ENCODE data around the gene COX7A2L.

COX7A2L gene

DNA sequence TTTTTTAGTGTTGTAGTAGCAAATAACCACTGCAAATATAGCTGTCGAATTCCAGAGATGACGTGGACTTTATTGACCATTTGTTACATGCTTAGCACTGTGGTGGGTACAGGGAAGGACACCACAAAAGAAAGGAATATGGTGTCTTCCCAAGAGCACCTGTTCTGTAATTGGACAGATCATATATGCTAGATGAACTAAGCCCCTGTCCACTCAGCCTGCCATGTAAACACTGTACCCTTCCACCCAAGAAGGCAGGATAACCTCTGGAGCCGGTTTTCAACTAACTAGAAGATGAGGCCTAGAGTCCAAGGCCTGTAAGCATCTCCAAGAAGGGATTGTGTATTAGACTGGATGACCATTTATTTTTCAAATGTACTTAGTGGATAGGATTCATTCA, 44.1 kb downstream of the COX7A2L start:
- Histone ChIP-seq H3K4me1 (ENCODE audit: insufficient read depth, insufficient read length) (no peaks in the 10 kb centered on the region), H3K4me3 (ENCODE audit: insufficient read length, low read depth) (no peak overlapping the region), H3K9ac (ENCODE audit: insufficient read length, low read depth) (no peak overlapping the region), H3K36me3 (ENCODE audit: insufficient read depth, insufficient read length, low read length) (peaks cover 32% of the 10 kb centered on the region), H3K27me3 (ENCODE audit: insufficient read depth, insufficient read length) (no peaks in the 10 kb centered on the region), H3K9me3 (ENCODE audit: insufficient read depth, low read length) (no peaks in the 10 kb centered on the region)
- TF ChIP-seq YY1 (IDR thresholded peaks at IDR 0.05; ENCODE audit: insufficient read depth, insufficient read length) = no peak
- TF ChIP-seq ZNF274 (IDR thresholded peaks at IDR 0.05; ENCODE audit: low read depth, low read length) = no peak
- no peak for TF ChIP-seq SUZ12 (IDR thresholded peaks at IDR 0.05; ENCODE audit: extremely low read depth, insufficient read depth, insufficient read length)
- DNase-seq (ENCODE audit: low read depth, low spot score) = no peak

DNA sequence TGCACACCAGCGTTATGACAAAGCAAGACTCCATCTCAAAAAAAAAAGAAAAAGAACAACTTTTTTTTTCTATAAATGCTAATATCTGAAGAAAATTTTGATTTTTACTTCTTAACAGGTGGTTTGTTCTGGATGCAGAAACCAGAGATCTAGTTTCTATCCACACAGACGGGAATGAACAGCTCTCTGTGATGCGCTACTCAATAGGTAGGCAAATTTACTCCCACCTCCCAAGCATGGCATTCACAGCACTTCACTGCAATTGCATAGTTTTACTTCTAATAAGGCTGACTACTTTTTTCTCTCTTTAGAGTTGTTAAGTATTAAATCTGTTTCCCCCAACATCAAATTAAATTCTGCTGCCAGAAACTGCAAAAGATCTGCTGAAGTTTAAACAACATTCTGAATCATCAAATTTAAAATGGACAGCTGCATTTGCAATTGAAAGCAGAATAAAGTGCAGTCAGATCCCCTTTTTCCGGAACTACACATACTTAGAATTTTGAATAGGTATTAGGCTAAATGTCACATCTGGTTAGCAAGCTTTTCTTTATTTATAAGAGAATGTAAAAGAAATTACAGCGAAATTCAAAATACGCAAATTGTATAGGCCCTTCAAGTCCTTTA, 45.1 kb downstream of the COX7A2L start:
- H3K4me3 ChIP-seq (ENCODE audit: insufficient read length, low read depth) = no peak overlapping the region
- H3K9ac ChIP-seq (ENCODE audit: insufficient read length, low read depth) = no peak overlapping the region

GRCh38 chr2:42314892-42315468, 46.0 kb downstream of the COX7A2L start:
- H3K9ac ChIP-seq (ENCODE audit: insufficient read length, low read depth) = no peak overlapping the region
- no peaks in the 10 kb centered on the region for H3K27me3 ChIP-seq (ENCODE audit: insufficient read depth, insufficient read length)
- DNase-seq (ENCODE audit: low read depth, low spot score) = no peak

More for the DNA sequence above, 45.1 kb downstream of the COX7A2L start:
- TF ChIP-seq ZNF274 (IDR thresholded peaks at IDR 0.05; ENCODE audit: low read depth, low read length) (no peak), YY1 (IDR thresholded peaks at IDR 0.05; ENCODE audit: insufficient read depth, insufficient read length) (no peak), SUZ12 (IDR thresholded peaks at IDR 0.05; ENCODE audit: extremely low read depth, insufficient read depth, insufficient read length) (no peak)
- Histone ChIP-seq H3K4me1 (ENCODE audit: insufficient read depth, insufficient read length) (no peaks in the 10 kb centered on the region), H3K27me3 (ENCODE audit: insufficient read depth, insufficient read length) (no peaks in the 10 kb centered on the region), H3K36me3 (ENCODE audit: insufficient read depth, insufficient read length, low read length) (peaks cover 36% of the 10 kb centered on the region), H3K9me3 (ENCODE audit: insufficient read depth, low read length) (no peaks in the 10 kb centered on the region)
- DNase-seq (ENCODE audit: low read depth, low spot score) = no peak

GRCh38 chr2:42312106-42312505, 48.9 kb downstream of the COX7A2L start:
- Histone ChIP-seq H3K27me3 (ENCODE audit: insufficient read depth, insufficient read length) (no peaks in the 10 kb centered on the region), H3K4me3 (ENCODE audit: insufficient read length, low read depth) (no peak overlapping the region), H3K9ac (ENCODE audit: insufficient read length, low read depth) (no peak overlapping the region), H3K4me1 (ENCODE audit: insufficient read depth, insufficient read length) (no peaks in the 10 kb centered on the region), H3K36me3 (ENCODE audit: insufficient read depth, insufficient read length, low read length) (peaks cover 19% of the 10 kb centered on the region), H3K9me3 (ENCODE audit: insufficient read depth, low read length) (no peaks in the 10 kb centered on the region)
- TF ChIP-seq YY1 (IDR thresholded peaks at IDR 0.05; ENCODE audit: insufficient read depth, insufficient read length) = no peak
- no peak for TF ChIP-seq ZNF274 (IDR thresholded peaks at IDR 0.05; ENCODE audit: low read depth, low read length)
- no peak for TF ChIP-seq SUZ12 (IDR thresholded peaks at IDR 0.05; ENCODE audit: extremely low read depth, insufficient read depth, insufficient read length)
- DNase-seq (ENCODE audit: low read depth, low spot score) = no peak

More at GRCh38 chr2:42314892-42315468, 46.0 kb downstream of the COX7A2L start:
- Histone ChIP-seq H3K4me1 (ENCODE audit: insufficient read depth, insufficient read length) (no peaks in the 10 kb centered on the region), H3K36me3 (ENCODE audit: insufficient read depth, insufficient read length, low read length) (peaks cover 35% of the 10 kb centered on the region), H3K4me3 (ENCODE audit: insufficient read length, low read depth) (no peak overlapping the region), H3K9me3 (ENCODE audit: insufficient read depth, low read length) (no peaks in the 10 kb centered on the region)
- TF ChIP-seq YY1 (IDR thresholded peaks at IDR 0.05; ENCODE audit: insufficient read depth, insufficient read length) (no peak), ZNF274 (IDR thresholded peaks at IDR 0.05; ENCODE audit: low read depth, low read length) (no peak), SUZ12 (IDR thresholded peaks at IDR 0.05; ENCODE audit: extremely low read depth, insufficient read depth, insufficient read length) (no peak)

GRCh38 chr2:42310007-42310515, 51.0 kb downstream of the COX7A2L start:
- H3K4me3 ChIP-seq (ENCODE audit: insufficient read length, low read depth) = no peak overlapping the region
- H3K4me1 ChIP-seq (ENCODE audit: insufficient read depth, insufficient read length) = no peaks in the 10 kb centered on the region
- H3K9ac ChIP-seq (ENCODE audit: insufficient read length, low read depth) = no peak overlapping the region
- TF ChIP-seq ZNF274 (IDR thresholded peaks at IDR 0.05; ENCODE audit: low read depth, low read length) (no peak), YY1 (IDR thresholded peaks at IDR 0.05; ENCODE audit: insufficient read depth, insufficient read length) (no peak), SUZ12 (IDR thresholded peaks at IDR 0.05; ENCODE audit: extremely low read depth, insufficient read depth, insufficient read length) (no peak)
- DNase-seq (ENCODE audit: low read depth, low spot score) = no peak
- H3K9me3 ChIP-seq (ENCODE audit: insufficient read depth, low read length) = no peaks in the 10 kb centered on the region
- peaks cover 13% of the 10 kb centered on the region for H3K36me3 ChIP-seq (ENCODE audit: insufficient read depth, insufficient read length, low read length)
- no peaks in the 10 kb centered on the region for H3K27me3 ChIP-seq (ENCODE audit: insufficient read depth, insufficient read length)

DNA sequence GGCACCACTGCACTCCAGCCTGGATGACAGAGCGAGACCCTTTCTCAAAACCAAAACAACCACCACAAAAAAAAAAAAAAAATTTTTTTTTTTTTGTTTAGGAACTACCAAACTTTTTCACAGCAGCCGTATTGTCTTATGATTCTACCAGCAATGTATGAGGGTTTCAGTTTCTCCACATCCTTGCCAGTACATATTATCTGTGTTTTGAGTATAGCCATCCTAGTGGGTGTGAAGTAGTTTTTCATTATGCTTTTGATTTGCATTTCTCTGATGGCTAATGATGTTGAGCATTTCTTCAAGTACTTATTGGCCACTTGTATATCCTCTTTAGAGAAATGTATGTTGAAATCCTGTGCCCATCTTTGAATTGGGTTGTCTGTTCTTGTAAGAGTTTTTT, 51.7 kb downstream of the COX7A2L start:
- Histone ChIP-seq H3K4me1 (ENCODE audit: insufficient read depth, insufficient read length) (no peaks in the 10 kb centered on the region), H3K9ac (ENCODE audit: insufficient read length, low read depth) (no peak overlapping the region), H3K9me3 (ENCODE audit: insufficient read depth, low read length) (no peaks in the 10 kb centered on the region), H3K4me3 (ENCODE audit: insufficient read length, low read depth) (no peak overlapping the region), H3K36me3 (ENCODE audit: insufficient read depth, insufficient read length, low read length) (peaks cover 16% of the 10 kb centered on the region), H3K27me3 (ENCODE audit: insufficient read depth, insufficient read length) (no peaks in the 10 kb centered on the region)
- no peak for DNase-seq (ENCODE audit: low read depth, low spot score)
- TF ChIP-seq YY1 (IDR thresholded peaks at IDR 0.05; ENCODE audit: insufficient read depth, insufficient read length) (no peak), ZNF274 (IDR thresholded peaks at IDR 0.05; ENCODE audit: low read depth, low read length) (no peak), SUZ12 (IDR thresholded peaks at IDR 0.05; ENCODE audit: extremely low read depth, insufficient read depth, insufficient read length) (no peak)

- Histone ChIP-seq H3K27me3 (ENCODE audit: insufficient read depth, insufficient read length) (no peaks in the 10 kb centered on the region), H3K4me1 (ENCODE audit: insufficient read depth, insufficient read length) (no peaks in the 10 kb centered on the region), H3K4me3 (ENCODE audit: insufficient read length, low read depth) (no peak overlapping the region), H3K36me3 (ENCODE audit: insufficient read depth, insufficient read length, low read length) (peaks cover 29% of the 10 kb centered on the region), H3K9me3 (ENCODE audit: insufficient read depth, low read length) (no peaks in the 10 kb centered on the region), H3K9ac (ENCODE audit: insufficient read length, low read depth) (no peak overlapping the region)
- TF ChIP-seq ZNF274 (IDR thresholded peaks at IDR 0.05; ENCODE audit: low read depth, low read length) (no peak), YY1 (IDR thresholded peaks at IDR 0.05; ENCODE audit: insufficient read depth, insufficient read length) (no peak), SUZ12 (IDR thresholded peaks at IDR 0.05; ENCODE audit: extremely low read depth, insufficient read depth, insufficient read length) (no peak)
- DNase-seq (ENCODE audit: low read depth, low spot score) = no peak
Measured at GRCh38 chr2:42307180-42307579, 53.8 kb downstream of the COX7A2L start.

All from NT2/D1 (cell line).